Sigmoid colon (tissue), 4 donors: Measurements from ENCODE around the gene CEP104.

Experiments
- EP300 ChIP-seq, 4 donors: sonication (generic); formaldehyde crosslinking; IDR thresholded peaks; one replicate each; pipeline ENCODE4 v1.6.1; 2017; ENCODE audit warnings: antibody characterized with exemption in 4 of 4
- POLR2A ChIP-seq, 2 donors: fragments of 450-650 bp; IDR thresholded peaks; one replicate each; pipeline ENCODE4 v1.6.1; 2016; ENCODE audit warnings: antibody characterized with exemption in 2 of 2, mild to moderate bottlenecking in 2 of 2, moderate library complexity in 2 of 2
- TF ChIP-seq, protein P1 (sequence below), 4 experiments: fragments of 450-650 bp in 3 of 4; fragments of 200-600 bp in 1 of 4; IDR thresholded peaks; one replicate each; pipeline ENCODE4 v1.5.1; 2016 to 2019; ENCODE audit warnings: antibody characterized with exemption in 4 of 4, mild to moderate bottlenecking in 3 of 4, moderate library complexity in 2 of 4

DNA sequence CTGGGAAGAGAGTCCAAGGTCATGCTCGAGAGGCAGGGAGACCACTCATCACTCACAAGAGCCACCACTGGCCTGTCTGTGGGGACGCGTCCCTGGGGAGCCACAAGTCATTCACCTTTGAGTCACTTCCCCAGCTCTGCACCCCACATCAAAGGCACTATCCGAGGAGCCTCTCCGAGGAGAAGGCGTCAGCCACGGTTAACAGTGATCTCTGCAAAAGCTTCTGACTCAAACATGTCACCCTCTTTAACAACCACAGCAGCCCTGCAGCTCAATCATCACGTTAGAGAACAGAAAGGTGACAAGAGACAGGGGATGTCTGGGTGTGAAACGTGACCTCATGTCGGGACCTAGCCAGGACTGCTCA, 69.7 kb downstream of the CEP104 start:
- TF ChIP-seq, protein P1, sequence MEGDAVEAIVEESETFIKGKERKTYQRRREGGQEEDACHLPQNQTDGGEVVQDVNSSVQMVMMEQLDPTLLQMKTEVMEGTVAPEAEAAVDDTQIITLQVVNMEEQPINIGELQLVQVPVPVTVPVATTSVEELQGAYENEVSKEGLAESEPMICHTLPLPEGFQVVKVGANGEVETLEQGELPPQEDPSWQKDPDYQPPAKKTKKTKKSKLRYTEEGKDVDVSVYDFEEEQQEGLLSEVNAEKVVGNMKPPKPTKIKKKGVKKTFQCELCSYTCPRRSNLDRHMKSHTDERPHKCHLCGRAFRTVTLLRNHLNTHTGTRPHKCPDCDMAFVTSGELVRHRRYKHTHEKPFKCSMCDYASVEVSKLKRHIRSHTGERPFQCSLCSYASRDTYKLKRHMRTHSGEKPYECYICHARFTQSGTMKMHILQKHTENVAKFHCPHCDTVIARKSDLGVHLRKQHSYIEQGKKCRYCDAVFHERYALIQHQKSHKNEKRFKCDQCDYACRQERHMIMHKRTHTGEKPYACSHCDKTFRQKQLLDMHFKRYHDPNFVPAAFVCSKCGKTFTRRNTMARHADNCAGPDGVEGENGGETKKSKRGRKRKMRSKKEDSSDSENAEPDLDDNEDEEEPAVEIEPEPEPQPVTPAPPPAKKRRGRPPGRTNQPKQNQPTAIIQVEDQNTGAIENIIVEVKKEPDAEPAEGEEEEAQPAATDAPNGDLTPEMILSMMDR (IDR thresholded peaks at IDR 0.05) = no peak
- TF ChIP-seq POLR2A (IDR thresholded peaks at IDR 0.05) = no peak
- TF ChIP-seq EP300 (IDR thresholded peaks at IDR 0.05) = no peak
